ENCODE measurements around the gene ITIH1. TPM values are rescaled to one million over a fixed set of nuclear protein-coding genes. Genes with fewer than 3 reads are reported as not detected.

ITIH1 gene
- total RNA-seq, 1 donor from 2014 or later = not detected

- DNase-seq (ENCODE audit: missing footprints) (no peak), ATAC-seq (no peak)
- intact Hi-C loops (cut with DNase I) = no loop called here
Measured at GRCh38 chr3:52786330-52787215, 9.2 kb downstream of the ITIH1 start.

- no peak for DNase-seq (ENCODE audit: missing footprints)
- no peak for ATAC-seq
- intact Hi-C loops (cut with DNase I) = no loop called here
Measured at GRCh38 chr3:52787246-52787645, 9.8 kb downstream of the ITIH1 start.

- DNase-seq (ENCODE audit: missing footprints) (no peak), ATAC-seq (no peak)
- intact Hi-C loops (cut with DNase I) = no loop called here
Measured at GRCh38 chr3:52787672-52788625, 10.6 kb downstream of the ITIH1 start.

GRCh38 chr3:52788890-52789745 is 11.7 kb downstream of the ITIH1 start:
- ATAC-seq = no peak
- no peak for DNase-seq (ENCODE audit: missing footprints)
- intact Hi-C loops (cut with DNase I) = no loop called here

- ATAC-seq = no peak
- intact Hi-C loops (cut with DNase I) = no loop called here
Measured at GRCh38 chr3:52789746-52790040, 12.3 kb downstream of the ITIH1 start.

GRCh38 chr3:52790337-52790736 is 12.9 kb downstream of the ITIH1 start:
- ATAC-seq (no peak), DNase-seq (ENCODE audit: missing footprints) (no peak)
- intact Hi-C loops (cut with DNase I) = no loop called here

More at GRCh38 chr3:52789746-52790040, 12.3 kb downstream of the ITIH1 start:
- peak; percentile 63 for DNase-seq (ENCODE audit: missing footprints)

GRCh38 chr3:52790741-52791140 is 13.3 kb downstream of the ITIH1 start:
- ATAC-seq (no peak), DNase-seq (ENCODE audit: missing footprints) (peak; percentile 42)
- intact Hi-C loops (cut with DNase I) = no loop called here

GRCh38 chr3:52791366-52791765 is 14.0 kb downstream of the ITIH1 start:
- DNase-seq (ENCODE audit: missing footprints) (peak; percentile 45), ATAC-seq (no peak)
- intact Hi-C loops (cut with DNase I) = no loop called here

GRCh38 chr3:52791928-52792327 is 14.5 kb downstream of the ITIH1 start:
- DNase-seq (ENCODE audit: missing footprints) (no peak), ATAC-seq (no peak)
- intact Hi-C loops (cut with DNase I) = no loop called here

GRCh38 chr3:52792413-52792812 is 15.0 kb downstream of the ITIH1 start:
- no peak for ATAC-seq
- peak; percentile 26 for DNase-seq (ENCODE audit: missing footprints)
- intact Hi-C loops (cut with DNase I) = no loop called here

- ATAC-seq (no peak), DNase-seq (ENCODE audit: missing footprints) (peak; percentile 25)
- intact Hi-C loops (cut with DNase I) = no loop called here
Measured at GRCh38 chr3:52792961-52793695, 15.7 kb downstream of the ITIH1 start.

GRCh38 chr3:52793702-52794611 is 16.6 kb downstream of the ITIH1 start:
- ATAC-seq (no peak), DNase-seq (ENCODE audit: missing footprints) (peak; percentile 32)
- intact Hi-C loops (cut with DNase I) = no loop called here

GRCh38 chr3:52794612-52795099 is 17.3 kb downstream of the ITIH1 start, which contains the start of gene ITIH3:
Gene ITIH3 (plus strand): TSS chr3:52794796. CDS start chr3:52794804, 8 bp downstream.
- DNase-seq (ENCODE audit: missing footprints) = peak; percentile 45
- ATAC-seq = no peak
- intact Hi-C loops (cut with DNase I) = no loop called here

- peak; percentile 4 for DNase-seq (ENCODE audit: missing footprints)
- no peak for ATAC-seq
- intact Hi-C loops (cut with DNase I) = no loop called here
Measured at GRCh38 chr3:52795298-52795900, 18.0 kb downstream of the ITIH1 start.

GRCh38 chr3:52796411-52796810 is 19.0 kb downstream of the ITIH1 start:
- DNase-seq (ENCODE audit: missing footprints) (peak; percentile 52), ATAC-seq (no peak)
- intact Hi-C loops (cut with DNase I) = no loop called here

GRCh38 chr3:52798376-52798977 is 21.1 kb downstream of the ITIH1 start:
- DNase-seq (ENCODE audit: missing footprints) (no peak), ATAC-seq (no peak)
- intact Hi-C loops (cut with DNase I) = no loop called here

All from Right ventricle myocardium inferior (tissue), 1 donor.